ENCODE measurements around the gene SATB2.

SATB2 gene

DNA sequence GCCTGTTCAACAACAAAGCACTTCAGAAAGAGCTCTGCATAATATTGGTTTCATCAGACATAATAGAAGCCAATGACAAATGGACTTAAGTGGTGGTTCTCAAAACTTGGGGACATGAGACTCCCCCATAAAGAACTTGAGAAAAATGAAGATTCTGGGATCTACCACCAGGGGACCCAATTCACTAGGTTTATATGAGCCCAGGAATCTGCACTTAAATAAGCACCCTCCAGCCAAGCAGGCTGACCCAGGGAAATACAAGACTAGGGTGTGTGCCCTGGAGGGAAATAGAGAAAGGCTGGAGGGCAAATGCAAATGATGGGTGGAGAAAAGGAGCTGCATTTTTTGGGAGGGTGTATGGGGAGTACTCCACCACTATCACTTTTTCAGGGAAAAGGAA is 52.5 kb downstream of the SATB2 start:
- DNase-seq (ENCODE audit: low read depth in 2 of 2) = no peak

DNA sequence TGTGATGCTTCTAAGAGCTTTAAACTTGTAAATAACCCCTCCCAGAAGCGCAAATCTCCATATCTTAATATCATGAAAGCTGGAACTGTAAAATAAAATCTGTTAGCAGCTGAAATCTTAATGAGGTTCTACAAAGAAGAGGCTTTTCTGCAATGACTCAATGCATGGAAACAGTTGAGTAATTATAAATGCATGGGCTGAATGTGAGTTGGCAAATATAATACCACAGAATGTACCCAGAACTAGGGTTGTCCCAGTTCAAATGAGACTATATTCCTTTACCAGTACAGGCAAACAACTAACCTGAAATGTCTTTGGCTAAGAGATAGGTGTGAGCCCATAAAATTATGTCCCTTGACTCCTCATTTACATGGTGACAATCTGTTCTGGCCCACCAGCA is 52.9 kb downstream of the SATB2 start:
- DNase-seq (ENCODE audit: low read depth in 2 of 2) = peak; percentile 31 to 36

DNA sequence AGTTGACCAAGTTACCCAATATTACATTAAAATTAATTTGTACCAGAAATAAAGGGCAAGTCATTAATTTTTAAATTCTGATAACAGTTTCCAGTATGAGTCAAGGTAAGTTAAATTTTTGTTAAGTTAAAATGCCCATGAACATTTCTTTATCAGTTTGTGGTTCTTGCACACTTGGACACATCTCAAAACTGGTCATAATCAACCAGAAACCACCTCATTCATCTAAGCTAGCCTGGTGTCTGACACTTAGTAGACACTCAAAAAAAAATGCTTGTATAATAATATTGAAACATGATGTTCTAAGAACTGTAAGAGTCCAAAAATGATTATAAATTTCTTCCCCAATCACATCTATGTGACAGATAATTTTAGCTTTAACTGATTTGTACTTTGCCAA is 62.4 kb downstream of the SATB2 start:
- DNase-seq (ENCODE audit: low read depth in 2 of 2) = no peak

DNA sequence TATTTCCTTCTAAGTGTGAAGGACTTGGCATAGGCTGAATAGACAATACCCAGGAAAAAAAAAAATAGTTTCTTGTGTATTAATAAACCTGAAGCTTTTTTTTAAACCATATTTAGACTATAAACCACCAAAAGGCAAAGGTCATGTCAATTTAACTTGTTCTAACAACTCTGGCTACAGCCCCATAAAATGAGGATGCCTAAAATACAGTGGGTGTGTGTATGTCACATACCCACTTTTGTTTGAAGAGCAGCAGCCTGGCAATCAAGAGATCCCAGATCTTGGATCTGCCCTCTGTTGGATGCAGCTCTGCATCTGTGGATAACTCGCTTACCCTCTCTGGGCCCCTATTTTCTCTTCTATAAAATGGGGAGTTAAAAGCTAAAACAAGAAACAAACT is 65.4 kb downstream of the SATB2 start:
- no peak for DNase-seq (ENCODE audit: low read depth in 2 of 2)

DNA sequence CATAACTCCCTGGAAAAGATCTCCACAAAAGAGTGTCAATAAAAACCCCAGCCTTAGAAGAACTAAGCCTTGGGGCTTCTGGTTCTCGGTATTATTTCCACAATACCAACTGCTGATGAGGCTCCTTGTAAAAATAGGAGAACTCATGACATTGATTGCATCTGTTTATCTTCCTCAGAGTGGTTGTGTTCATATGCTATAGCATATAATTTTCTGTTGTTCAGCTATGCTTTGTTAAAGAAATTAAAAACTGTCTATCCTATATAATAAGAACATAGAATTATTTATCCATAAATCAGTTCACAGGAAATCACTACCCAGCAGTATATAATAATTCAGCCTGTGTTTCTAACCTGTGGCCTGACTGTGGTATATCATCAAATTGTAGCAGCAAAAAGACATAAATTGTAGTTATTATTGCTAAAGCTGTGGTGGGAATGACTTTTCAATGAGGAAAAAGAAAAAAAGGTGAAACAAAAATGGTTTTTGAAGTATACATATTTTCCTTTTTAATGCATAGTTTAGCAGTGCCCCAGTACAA is 68.9 kb downstream of the SATB2 start:
- no peak for DNase-seq (ENCODE audit: low read depth in 2 of 2)

DNA sequence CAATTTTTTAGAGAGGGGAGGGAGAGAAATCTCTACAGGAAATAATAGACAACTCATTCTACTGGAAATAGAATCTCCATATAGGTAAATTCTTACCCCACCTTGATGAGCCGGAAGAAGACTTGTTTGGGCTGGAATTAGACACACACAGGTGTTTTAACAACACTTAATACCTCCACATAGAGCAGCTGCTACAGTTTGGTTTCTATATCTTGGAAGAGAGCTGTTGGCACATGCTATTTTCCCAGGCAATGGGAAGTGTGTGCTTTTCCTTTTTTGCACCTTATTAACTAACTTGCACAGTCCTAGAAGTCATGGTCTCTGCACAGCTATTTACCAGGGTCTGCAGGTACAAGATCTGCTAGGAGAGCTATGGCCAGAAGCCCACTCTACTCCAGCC is 73.7 kb downstream of the SATB2 start:
- no peak for DNase-seq (ENCODE audit: low read depth in 2 of 2)

DNA sequence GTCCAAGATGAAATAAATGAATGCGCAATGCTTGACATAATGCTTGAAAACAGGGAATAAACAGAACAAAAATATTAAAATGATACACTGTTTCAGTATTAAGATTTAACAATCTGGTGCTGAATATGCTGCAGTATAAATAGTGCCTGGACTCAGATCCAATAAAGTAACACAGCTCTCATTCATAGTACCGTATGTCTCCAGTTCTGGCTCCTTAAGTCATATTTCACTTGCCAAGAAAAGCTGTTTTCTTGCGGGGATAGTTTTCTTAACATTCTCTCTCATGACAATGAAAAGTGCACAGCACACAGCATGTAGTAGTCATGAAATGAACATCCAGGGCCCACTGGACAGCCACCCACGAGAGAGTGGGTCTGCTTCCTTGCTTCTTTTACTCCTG is 74.7 kb downstream of the SATB2 start:
- no peak for DNase-seq (ENCODE audit: low read depth in 2 of 2)

DNA sequence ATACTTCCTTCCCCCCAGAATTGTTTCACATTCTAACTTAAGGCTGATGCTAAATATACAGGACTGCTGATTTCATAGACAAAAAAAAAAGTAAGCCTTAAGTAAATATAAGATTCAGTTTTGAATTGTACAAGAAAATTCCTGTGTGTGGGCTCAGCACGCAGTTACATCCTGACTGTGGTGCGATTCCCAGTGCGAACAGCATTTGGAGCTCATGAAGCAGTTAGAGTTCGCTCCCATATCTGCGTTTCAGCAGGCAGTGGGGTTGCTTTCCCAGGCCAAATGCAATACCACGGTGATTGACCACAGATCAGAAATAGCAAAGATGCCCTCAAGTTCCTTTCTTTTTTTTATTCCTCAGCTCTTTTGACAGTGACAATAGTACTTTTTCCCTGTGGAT is 75.6 kb downstream of the SATB2 start:
- no peak for DNase-seq (ENCODE audit: low read depth in 2 of 2)

DNA sequence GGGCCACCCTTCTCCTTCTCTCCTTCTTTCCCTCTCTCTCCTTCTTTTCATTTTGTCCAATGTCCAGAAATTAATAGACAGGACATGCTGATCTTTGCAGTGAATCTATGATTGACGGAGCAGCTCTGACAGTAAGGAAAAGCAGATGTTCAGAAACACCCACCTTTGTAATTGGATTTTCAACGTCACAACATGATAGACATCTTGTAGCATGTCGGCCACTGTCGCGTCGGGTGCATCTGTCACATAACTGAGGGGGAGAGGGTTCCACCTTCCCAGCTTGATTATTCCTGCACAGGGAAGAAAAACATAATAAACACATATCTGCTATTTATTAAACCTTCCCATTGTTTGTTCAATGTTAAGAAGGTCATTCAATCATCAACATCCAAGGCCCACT is 76.2 kb downstream of the SATB2 start:
- DNase-seq (ENCODE audit: low read depth in 2 of 2) = no peak

DNA sequence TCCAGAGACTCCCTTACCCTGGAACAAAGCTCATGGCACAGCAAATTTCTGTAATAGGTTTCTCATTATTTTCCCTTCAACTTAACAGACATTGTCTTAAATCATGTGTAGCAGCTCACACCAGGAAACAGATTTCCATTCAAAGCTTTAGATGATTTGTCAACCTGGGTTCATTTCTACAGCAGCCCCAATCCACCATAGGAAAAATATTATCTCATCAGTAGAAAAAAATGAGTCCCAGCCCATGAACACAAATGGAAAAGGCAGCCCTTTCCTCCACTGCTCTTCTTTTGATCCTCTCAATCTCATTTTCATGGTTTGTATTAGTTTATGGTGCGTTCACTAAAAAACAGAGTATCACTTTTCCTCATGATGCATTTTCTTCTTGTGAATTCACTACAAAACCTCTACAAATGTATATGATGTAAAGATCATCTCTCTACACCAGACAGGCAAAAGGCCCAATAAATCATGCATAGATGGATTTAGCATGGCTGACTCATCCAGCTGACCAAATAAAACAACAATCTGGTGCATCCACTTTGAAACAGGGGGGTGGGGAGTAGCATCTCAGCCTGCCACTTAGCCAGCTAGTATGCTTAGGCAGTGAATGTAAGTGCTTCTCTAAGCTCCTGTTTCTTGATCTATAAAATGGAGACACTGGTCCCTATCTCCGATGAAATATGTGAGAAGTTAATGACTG is 78.6 kb downstream of the SATB2 start:
- peak; percentile 64 to 66 for DNase-seq (ENCODE audit: low read depth in 2 of 2)

DNA sequence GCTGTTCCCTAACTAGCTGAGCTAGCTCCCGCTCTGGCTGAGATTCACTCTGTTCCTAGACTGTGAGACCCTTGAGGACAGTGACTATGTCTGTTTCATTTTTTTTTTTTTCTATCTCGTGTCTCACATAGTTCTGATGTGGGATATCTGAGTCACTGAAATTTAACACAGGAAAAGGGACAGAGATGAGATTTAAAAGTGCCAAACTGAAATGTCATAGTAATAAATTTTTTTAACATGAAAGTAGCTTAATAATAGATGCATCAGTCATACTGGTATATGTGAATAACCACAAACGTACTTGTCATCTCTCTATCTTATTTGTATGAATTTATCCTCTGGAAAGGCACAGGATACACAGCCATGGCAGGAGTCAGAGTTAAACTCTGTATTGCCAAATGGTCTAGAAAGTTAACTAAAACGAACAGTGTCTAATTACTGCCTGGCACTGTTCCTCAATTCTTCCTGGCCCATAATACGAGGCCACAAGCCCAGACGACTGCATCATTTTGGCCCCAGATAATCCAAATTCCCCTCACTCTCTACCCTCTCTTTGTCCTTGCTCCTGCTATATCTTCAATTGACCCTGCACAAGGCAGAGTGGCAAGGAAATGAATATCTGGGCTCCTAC is 87.5 kb downstream of the SATB2 start:
- peak in 1 of 2 experiments; percentile 7 for DNase-seq (ENCODE audit: low read depth in 2 of 2)

DNA sequence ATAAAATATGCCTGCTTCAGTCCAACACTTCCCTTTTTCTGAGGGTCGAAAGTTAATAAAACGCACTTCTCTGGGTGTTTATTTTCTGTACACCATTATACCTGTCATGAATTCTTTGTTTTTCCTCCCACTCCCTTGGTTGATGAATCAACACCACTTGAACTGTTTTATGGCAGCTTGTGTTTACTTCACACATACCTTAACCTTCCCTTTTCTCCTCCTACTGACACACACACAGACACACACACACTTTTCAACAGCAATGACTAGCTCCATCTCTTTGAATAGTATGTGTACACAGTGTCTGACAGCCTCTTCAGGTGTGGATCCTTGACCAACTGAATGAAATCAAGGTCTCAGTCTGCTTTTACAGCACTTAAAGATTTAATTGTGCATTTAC is 91.3 kb downstream of the SATB2 start:
- no peak for DNase-seq (ENCODE audit: low read depth in 2 of 2)

DNA sequence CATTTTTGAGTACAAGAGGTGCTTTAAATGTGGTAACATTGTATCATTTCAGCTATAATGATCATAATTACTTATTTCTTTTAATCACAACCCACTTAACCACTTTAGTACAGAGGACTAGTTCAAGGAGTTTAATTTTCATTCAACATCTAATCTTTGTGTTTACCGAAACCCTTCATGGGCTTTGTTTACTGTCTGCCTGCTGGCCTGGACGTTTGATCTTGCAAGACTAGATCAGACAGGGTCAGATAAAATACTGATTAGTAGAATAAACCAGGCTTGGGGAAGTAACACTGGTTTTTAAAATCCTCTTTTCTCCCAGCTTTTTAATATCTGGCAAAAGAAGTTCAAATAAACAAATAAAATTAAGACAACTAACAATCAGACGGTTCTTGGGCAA is 93.6 kb downstream of the SATB2 start:
- DNase-seq (ENCODE audit: low read depth in 2 of 2) = no peak

DNA sequence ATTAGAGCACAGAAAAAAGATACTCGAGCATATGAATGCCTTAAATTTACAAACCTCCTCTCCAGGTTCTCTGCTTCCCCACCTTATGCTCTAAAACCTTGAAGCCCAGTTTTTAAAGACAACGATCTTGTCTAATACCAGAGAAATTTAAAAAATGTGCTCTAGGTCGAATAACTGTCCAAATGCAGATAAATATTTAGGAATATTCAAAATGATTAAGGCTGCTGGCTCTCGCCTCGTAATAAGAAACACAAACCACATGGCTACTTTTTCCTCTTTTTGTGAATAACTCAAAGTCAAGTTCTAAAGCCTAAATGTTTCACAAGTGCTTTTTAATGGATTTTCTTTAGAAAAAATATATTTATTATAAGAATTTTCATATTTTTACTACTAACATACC is 101.3 kb downstream of the SATB2 start:
- DNase-seq (ENCODE audit: low read depth in 2 of 2) = no peak

DNA sequence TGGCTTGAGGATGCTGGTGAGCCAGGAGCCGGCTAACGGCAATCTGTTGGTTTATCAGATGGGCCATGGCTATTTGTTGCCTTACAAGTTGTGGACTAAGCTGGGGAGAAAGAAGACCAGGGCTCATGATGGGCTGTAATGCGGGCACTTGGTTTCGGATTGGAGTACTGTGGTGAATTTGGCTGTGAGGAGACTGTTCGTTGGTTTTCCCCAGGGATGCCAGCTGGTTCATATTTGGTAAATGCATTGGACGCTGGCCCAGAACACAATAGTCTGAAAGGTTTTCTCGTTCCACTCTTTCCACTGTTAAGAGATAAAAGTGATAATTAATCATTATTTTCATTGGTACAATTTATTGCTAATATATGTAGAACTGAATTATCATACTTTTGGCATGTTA is 108.9 kb downstream of the SATB2 start:
- no peak for DNase-seq (ENCODE audit: low read depth in 2 of 2)

DNA sequence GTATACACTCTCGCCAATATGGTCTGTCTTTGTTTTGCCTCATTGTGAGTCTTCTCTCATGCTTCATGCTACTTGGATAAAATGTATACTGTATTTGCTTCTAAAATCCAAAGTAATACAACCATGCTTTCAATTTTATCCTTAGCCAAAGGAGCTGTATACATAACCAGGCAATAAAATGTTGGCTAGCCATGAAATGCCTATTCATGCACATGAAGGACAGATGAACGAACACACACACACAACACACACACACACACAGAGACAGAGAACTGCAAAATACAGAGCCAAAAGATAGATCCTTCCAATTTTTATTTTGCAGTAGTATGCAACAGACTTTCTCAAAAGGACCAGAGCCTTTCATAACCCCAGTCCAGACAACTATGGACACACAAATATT is 113.7 kb downstream of the SATB2 start:
- no peak for DNase-seq (ENCODE audit: low read depth in 2 of 2)

DNA sequence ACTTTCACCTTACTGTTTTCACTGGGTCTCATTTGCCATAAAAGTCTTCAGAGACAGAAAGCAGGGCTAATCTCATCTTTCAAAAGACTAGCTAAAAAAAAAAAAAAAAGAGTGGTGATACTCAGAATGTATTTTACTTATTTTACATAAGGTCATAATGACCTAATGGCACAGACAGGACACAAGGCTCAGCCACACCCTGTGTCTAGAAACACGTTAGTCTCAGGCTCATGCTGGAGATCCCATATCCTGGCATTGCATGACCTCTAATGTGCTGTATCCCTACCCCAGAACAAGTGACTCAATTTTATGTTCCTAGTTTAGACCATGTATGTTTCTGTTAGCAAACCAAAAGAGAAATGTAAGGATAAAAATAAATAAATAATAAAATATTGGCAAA is 115.4 kb downstream of the SATB2 start:
- no peak for DNase-seq (ENCODE audit: low read depth in 2 of 2)

DNA sequence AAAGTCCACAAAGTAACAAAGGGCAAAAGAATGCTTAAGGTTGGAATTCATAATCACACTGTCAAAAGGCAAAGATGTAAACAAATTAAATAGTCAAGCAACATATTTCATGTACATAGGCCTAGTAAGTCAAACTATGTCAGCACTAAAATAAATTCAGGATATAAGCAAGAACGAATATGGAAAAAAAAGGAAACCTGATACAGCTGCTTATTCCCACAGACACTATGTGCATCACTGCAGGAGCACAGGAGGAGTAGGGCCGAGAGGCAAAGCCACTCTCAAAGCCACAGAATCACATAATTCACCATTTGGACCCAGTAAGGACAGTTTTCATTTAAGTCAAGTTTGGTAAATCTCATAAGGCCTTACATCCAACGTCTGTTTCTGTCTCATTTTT is 116.6 kb downstream of the SATB2 start:
- DNase-seq (ENCODE audit: low read depth in 2 of 2) = no peak

DNA sequence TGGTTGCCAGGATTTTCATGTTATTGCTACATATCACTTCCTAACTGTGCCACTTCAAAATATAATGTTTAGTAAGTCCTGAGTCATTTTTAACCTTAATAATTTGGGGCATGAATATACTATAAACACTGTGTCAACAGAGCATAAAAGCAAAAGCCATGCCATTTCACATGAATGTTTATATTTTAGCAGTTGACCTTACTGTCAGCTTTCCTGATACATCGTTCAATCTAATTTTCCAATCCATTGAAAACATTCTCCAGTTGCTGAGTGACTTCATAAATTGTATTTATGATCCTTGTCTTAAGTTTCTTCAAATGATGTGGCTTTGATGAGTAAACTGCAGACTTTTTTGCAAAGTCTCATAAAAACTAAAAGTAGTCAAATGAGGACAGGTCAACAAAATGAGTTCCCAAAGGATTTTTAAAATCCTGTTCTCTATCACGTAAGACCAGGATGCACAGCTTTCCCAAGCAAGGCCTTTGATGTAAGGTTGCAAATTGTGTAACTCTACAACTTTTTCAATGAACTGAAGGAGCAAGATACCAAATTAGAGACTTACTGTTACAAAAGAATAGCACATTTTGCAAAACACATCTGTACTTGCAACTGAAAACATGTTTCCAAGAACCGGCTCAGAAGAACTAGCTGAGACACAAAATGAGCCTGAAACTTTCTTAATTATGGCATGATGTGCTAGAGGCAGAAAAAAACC is 117.7 kb downstream of the SATB2 start:
- peak; percentile 49 for DNase-seq (ENCODE audit: low read depth in 2 of 2)

DNA sequence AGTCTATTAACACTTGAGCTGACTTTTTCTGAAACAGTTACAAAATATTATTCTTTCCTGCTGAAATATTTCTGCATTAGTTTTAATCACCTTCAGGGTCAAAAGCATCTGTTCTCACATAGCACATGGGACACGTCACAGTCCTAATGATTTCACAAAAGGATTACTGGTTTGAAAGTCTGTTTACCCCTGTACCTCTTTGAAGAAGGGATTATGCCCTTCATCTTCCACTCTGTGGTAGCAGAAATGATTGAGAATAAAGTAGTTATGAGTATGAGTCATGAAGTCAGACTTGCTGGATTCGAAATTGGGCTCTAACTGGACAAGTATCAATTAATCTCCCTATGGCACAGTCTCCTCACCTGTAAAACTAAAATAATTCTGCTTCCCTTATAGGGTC is 121.2 kb downstream of the SATB2 start:
- DNase-seq (ENCODE audit: low read depth in 2 of 2) = no peak

DNA sequence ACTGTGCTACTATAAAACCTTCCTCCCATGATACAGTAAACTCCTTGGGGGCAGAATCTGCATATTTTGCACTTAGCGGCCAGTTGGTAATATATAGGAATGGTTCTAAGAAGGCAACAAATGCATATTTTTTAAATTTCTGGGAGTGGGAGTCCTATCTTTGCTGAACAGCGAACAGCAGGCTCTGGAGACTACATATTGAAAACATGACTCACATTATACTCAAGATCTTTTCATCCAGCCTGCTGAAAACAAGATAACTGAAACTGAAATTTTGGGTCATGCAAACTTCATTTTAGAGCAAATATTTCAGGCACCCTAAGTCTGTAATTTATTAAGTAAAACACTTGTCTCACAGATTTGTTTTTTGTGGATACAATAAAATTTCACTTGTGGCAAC is 122.2 kb downstream of the SATB2 start:
- DNase-seq (ENCODE audit: low read depth in 2 of 2) = no peak

DNA sequence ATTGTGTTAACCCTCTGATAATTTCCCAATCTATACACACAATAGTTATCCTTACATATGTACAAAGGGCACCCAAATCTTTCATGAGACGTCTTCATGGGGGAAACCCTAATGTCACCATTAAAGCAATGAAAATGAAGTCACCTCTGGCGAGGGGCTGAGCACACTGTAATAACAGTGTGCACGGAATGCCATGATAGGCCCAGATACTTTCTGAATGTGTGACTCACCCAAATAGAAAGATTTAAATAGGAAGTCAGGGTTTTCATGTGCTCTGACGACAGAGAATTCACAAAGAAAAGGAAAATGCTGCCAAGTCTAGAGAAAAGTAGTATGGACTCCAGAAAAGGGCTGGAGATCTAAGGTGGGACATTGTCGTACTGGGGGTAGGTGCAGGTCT is 128.3 kb downstream of the SATB2 start:
- DNase-seq (ENCODE audit: low read depth in 2 of 2) = no peak

DNA sequence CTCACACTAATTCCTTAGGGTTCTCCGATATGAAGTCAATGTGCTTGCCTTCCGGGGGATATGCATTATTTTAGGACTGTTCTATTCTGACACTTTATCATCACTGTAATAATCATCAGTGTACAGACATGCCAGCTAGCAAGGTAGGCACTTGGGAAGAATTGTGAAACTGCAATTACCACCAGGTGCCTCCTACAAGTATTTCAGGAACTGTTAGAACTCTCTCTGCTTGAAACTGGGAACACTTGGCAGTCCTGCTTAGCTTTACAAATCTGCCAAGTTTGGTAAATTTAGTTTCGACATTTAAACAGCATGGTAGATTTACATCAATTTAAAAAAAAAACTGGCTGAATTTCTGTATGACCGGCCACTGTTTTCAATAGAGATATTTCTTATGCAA is 128.7 kb downstream of the SATB2 start:
- DNase-seq (ENCODE audit: low read depth in 2 of 2) = no peak
